Lower lobe of right lung (tissue), 2 donors: ENCODE measurements around the gene C19orf33. TPM values are rescaled to one million over a fixed set of nuclear protein-coding genes. Genes with fewer than 3 reads are reported as not detected.

Source experiments
- ATAC-seq, 2 donors: fragments of 200-7000 bp; cut with Tn5 transposase; one replicate each; pipeline ENCODE4 v1.9.1; 2020 to 2022; ENCODE audit warnings: mild to moderate bottlenecking in 2 of 2, moderate library complexity in 2 of 2
- DNase-seq: peaks from one replicate; pipeline ENCODE4 v3.0.0-alpha.2; 2020
- H3K27ac ChIP-seq: fragments of 200-600 bp; one replicate; pipeline ENCODE4 v1.8.0; 2022
- H3K27me3 ChIP-seq: fragments of 200-600 bp; one replicate; pipeline ENCODE4 v1.8.0; 2022; ENCODE audit warnings: low read depth
- H3K36me3 ChIP-seq: fragments of 200-600 bp; one replicate; pipeline ENCODE4 v1.8.0; 2022; ENCODE audit warnings: mild to moderate bottlenecking
- H3K4me1 ChIP-seq: fragments of 200-600 bp; one replicate; pipeline ENCODE4 v1.8.0; 2022
- H3K4me3 ChIP-seq: fragments of 200-600 bp; one replicate; pipeline ENCODE4 v1.8.0; 2022; ENCODE audit warnings: mild to moderate bottlenecking
- H3K9me3 ChIP-seq: fragments of 200-600 bp; one replicate; pipeline ENCODE4 v1.8.0; 2022
- intact Hi-C: fragments of 100-400 bp; cut with DNase I; formaldehyde crosslinking; loops from one replicate; pipeline ENCODE4 v1.11.0; 2022
- total RNA-seq: library from RNA; stranded (reverse); fragmentation: NEBNext Ultra II Directional; extraction: Animal tissue kit (Norgen Biotek cat#: 25700); gene quantifications from one replicate; pipeline ENCODE4 v1.2.1, GENCODE V29; 2021
- TF ChIP-seq, protein P1 (sequence below): fragments of 200-600 bp; IDR thresholded peaks from one replicate; pipeline ENCODE4 v1.8.0; 2022; ENCODE audit warnings: antibody characterized with exemption, mild to moderate bottlenecking
- donor health status: DM: no; HTN: yes; CAD: no; lungs with severe emphysema.

The C19orf33 gene
- total RNA-seq, 1 donor from 2014 or later = 35.6 TPM

DNA sequence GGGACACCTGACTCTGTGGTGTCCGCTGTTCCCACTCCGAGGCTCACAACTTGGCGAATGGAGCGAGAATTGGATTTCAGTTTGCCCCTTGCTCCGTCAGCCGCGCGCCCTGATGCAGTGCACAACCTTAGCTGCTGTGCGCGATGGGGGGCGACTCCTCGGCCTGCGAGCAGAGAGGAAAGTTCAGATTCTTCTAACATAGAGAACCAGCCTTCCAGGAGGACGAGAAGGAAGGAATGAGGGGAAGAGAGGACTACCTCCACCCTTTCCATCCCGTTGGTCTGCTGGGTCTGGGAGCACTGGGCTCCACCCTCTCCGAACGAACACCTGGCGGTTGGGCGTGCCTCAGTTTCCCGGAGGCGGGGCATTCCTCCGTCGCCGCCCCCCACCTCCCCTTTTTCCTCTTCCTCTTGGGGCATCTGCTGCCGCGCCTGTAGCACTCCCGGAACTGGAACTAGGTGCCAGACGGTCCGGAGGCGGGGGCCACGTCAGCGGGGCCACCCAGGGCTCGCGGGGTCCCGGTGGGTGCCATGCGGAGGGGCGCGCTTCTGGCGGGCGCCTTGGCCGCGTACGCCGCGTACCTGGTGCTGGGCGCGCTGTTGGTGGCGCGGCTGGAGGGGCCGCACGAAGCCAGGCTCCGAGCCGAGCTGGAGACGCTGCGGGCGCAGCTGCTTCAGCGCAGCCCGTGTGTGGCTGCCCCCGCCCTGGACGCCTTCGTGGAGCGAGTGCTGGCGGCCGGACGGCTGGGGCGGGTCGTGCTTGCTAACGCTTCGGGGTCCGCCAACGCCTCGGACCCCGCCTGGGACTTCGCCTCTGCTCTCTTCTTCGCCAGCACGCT is 15.6 kb downstream of the C19orf33 start, which contains the start of gene KCNK6:
TSS of gene KCNK6 (plus strand) at position 425 of the 838 bp plus-strand sequence. CDS start at position 531, 106 bp downstream.
- TF ChIP-seq, protein P1, sequence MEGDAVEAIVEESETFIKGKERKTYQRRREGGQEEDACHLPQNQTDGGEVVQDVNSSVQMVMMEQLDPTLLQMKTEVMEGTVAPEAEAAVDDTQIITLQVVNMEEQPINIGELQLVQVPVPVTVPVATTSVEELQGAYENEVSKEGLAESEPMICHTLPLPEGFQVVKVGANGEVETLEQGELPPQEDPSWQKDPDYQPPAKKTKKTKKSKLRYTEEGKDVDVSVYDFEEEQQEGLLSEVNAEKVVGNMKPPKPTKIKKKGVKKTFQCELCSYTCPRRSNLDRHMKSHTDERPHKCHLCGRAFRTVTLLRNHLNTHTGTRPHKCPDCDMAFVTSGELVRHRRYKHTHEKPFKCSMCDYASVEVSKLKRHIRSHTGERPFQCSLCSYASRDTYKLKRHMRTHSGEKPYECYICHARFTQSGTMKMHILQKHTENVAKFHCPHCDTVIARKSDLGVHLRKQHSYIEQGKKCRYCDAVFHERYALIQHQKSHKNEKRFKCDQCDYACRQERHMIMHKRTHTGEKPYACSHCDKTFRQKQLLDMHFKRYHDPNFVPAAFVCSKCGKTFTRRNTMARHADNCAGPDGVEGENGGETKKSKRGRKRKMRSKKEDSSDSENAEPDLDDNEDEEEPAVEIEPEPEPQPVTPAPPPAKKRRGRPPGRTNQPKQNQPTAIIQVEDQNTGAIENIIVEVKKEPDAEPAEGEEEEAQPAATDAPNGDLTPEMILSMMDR = no peak
- H3K4me1 ChIP-seq = peaks cover 66% of the 10 kb centered on the region
- H3K27me3 ChIP-seq = no peaks in the 10 kb centered on the region
- ATAC-seq (peak; percentile 7 to 16), DNase-seq (peak; percentile 73)
- intact Hi-C loops = no loop called here
- H3K36me3 ChIP-seq = peaks cover 5% of the 10 kb centered on the region
- peak within 1 kb of the TSS; percentile 89 for H3K27ac ChIP-seq
- peak within 1 kb of the TSS; percentile 75 for H3K4me3 ChIP-seq
- no peaks in the 10 kb centered on the region for H3K9me3 ChIP-seq

DNA sequence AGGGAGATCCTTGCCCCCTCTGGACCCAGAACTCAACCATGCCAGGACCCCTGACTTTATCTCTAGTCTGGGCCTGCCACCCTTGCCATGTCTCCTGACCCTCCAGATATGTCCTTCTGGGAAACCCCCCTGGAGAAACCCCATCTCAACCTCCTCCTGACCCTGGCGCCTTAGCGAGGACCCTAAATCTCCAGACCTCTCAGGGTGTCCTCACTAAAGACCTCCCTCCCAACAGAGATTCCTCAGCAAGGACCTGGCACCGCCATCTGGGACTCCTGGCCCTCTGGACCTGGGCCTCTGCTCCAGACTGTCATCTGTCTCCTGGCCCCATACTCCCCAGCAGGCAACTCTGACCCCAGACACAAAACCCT is 16.9 kb downstream of the C19orf33 start:
- H3K27me3 ChIP-seq = no peaks in the 10 kb centered on the region
- no peaks in the 10 kb centered on the region for H3K9me3 ChIP-seq
- TF ChIP-seq, protein P1 = no peak
- peak overlapping the region; percentile 75 for H3K4me3 ChIP-seq
- no peak for ATAC-seq
- H3K4me1 ChIP-seq = peaks cover 57% of the 10 kb centered on the region
- H3K27ac ChIP-seq = peak overlapping the region; percentile 89
- DNase-seq = no peak
- intact Hi-C loops = no loop called here
- H3K36me3 ChIP-seq = peaks cover 18% of the 10 kb centered on the region

DNA sequence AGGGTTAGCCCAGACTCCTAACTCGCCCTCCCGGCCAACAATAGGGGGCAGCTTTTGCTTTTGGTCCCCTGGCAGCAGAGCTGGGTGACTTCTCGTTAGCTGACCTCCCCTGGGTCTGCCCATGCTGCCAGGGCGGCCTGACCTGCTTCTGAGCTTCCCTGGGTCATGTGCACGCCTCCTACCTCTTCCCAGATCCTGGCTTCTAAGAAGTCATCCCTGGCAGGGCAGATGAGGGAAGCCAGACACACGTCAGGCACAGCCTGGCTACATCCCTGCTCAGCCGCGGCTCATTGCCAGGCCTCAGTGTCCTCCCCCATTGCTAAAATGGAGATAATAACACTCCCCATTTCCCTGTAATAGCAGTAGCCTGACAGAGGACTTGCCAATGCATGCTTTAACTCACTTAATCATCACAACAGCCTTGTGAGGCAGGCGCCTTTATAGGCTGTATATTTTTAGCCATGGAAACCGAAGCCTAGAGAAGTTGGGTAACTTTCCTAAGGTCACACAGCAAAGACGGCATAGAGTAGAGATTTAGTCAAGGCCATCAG is 17.7 kb downstream of the C19orf33 start:
- H3K9me3 ChIP-seq = no peaks in the 10 kb centered on the region
- TF ChIP-seq, protein P1 = no peak
- H3K4me1 ChIP-seq = peaks cover 52% of the 10 kb centered on the region
- peak overlapping the region; percentile 75 for H3K4me3 ChIP-seq
- ATAC-seq = peak in 1 of 2 donors; percentile 29
- intact Hi-C loops = no loop called here
- H3K36me3 ChIP-seq = peaks cover 26% of the 10 kb centered on the region
- H3K27ac ChIP-seq = peak overlapping the region; percentile 89
- H3K27me3 ChIP-seq = no peaks in the 10 kb centered on the region
- no peak for DNase-seq

DNA sequence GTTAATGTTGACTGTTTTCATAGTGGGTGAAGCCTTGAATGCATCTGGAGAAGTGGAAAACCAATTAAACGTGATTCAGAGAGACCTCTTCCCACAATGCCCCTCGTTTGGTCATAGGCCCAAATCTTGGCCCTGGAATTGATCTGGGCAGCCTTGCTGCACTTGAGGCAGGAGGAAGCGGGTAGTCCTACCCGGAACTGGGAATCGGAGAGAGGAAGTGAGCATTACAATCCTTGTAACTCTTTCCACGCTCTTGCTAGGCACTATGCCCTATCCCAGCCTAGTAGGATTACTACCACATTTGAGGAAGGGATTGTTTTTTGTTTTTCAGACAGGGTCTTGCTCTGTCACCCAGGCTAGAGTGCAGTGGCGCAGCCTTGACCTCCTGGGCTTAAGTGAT is 19.2 kb downstream of the C19orf33 start:
- TF ChIP-seq, protein P1 = no peak
- H3K36me3 ChIP-seq = peaks cover 42% of the 10 kb centered on the region
- no peaks in the 10 kb centered on the region for H3K9me3 ChIP-seq
- H3K27ac ChIP-seq = no peak overlapping the region
- H3K4me3 ChIP-seq = no peak overlapping the region
- peaks cover 43% of the 10 kb centered on the region for H3K4me1 ChIP-seq
- no peak for ATAC-seq
- H3K27me3 ChIP-seq = no peaks in the 10 kb centered on the region
- intact Hi-C loops = no loop called here
- no peak for DNase-seq

DNA sequence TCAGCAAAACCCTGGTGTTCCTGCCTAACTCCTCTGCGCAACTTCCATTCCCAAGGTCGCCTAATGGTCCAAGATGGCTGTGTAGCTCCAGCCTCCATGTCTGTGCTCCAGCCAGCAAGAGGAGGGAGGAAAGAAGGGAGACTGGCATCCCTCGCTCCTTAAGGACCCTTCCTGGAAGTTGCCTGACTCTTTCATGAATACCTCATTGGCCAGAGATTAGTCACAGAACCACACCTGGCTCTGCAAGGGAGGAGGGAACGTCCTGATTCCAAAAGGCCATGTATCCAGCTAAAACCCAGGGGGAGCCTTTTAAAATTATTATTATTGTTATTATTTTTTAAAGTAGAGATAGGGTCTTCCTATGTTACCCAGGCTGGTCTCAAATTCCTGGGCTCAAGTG is 20.4 kb downstream of the C19orf33 start:
- no peak overlapping the region for H3K27ac ChIP-seq
- peaks cover 46% of the 10 kb centered on the region for H3K36me3 ChIP-seq
- no peak for DNase-seq
- no peak for ATAC-seq
- H3K9me3 ChIP-seq = no peaks in the 10 kb centered on the region
- intact Hi-C loops = no loop called here
- TF ChIP-seq, protein P1 = no peak
- H3K27me3 ChIP-seq = no peaks in the 10 kb centered on the region
- H3K4me1 ChIP-seq = peaks cover 33% of the 10 kb centered on the region
- no peak overlapping the region for H3K4me3 ChIP-seq
